ENCODE data around the gene ATP6V1C2.

DNA sequence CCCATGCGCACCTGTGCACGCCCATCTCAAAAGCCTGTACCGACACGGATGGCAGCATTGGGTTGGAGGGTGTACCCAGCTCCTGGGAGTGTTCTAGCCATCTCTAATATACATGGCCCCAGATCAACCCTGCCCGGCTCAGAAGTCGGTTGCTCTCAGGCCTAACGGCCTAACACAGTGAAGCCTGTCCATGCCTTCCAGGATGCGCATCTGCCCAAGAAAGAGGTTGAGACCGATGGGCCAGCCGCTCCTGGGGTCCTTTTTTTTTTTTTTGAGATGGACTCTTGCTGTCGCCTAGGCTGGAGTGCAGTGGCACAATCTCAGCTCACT lies 59.0 kb downstream of the ATP6V1C2 start:
- TF ChIP-seq, protein P1, sequence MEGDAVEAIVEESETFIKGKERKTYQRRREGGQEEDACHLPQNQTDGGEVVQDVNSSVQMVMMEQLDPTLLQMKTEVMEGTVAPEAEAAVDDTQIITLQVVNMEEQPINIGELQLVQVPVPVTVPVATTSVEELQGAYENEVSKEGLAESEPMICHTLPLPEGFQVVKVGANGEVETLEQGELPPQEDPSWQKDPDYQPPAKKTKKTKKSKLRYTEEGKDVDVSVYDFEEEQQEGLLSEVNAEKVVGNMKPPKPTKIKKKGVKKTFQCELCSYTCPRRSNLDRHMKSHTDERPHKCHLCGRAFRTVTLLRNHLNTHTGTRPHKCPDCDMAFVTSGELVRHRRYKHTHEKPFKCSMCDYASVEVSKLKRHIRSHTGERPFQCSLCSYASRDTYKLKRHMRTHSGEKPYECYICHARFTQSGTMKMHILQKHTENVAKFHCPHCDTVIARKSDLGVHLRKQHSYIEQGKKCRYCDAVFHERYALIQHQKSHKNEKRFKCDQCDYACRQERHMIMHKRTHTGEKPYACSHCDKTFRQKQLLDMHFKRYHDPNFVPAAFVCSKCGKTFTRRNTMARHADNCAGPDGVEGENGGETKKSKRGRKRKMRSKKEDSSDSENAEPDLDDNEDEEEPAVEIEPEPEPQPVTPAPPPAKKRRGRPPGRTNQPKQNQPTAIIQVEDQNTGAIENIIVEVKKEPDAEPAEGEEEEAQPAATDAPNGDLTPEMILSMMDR (IDR thresholded peaks at IDR 0.05), result no peak
- no peak for TF ChIP-seq POLR2A (IDR thresholded peaks at IDR 0.05)
